H7 (cell line): ENCODE results near the gene CCT5. TPM values are rescaled to one million over a fixed set of nuclear protein-coding genes. Genes with fewer than 3 reads are reported as not detected.
"Not testable (repeated sequence)": the region's sequence is repeated elsewhere in the genome, so short reads cannot be mapped to it uniquely, and the experiment has no call there.

ENCODE experiments used
- DNase-seq: peaks from one replicate; pipeline ENCODE4 v3.0.0; 2012
- H3K27me3 ChIP-seq: 2 replicates; pipeline ENCODE4 v1.6.0; 2011; ENCODE audit warnings: mild to moderate bottlenecking, low read length; ENCODE audit not compliant: control insufficient read depth, insufficient read depth
- H3K36me3 ChIP-seq: replicated peaks from 2 replicates; pipeline ENCODE4 v1.5.1; 2011; ENCODE audit warnings: low read length; ENCODE audit not compliant: control insufficient read depth, insufficient read depth
- H3K4me3 ChIP-seq: 2 replicates; pipeline ENCODE4 v1.5.1; 2011; ENCODE audit warnings: low read depth, mild to moderate bottlenecking, control low read depth, low read length, moderate library complexity; ENCODE audit not compliant: insufficient read depth
- total RNA-seq: library from RNA; depleted of rRNA; stranded (reverse); fragments of >200 nt; shearing (Covaris generic); gene quantifications from 2 replicates; pipeline ENCODE4 v1.2.3, GENCODE V29; 2014

The CCT5 gene
- total RNA-seq, 1 experiment from 2014 or later: 994 TPM

DNA sequence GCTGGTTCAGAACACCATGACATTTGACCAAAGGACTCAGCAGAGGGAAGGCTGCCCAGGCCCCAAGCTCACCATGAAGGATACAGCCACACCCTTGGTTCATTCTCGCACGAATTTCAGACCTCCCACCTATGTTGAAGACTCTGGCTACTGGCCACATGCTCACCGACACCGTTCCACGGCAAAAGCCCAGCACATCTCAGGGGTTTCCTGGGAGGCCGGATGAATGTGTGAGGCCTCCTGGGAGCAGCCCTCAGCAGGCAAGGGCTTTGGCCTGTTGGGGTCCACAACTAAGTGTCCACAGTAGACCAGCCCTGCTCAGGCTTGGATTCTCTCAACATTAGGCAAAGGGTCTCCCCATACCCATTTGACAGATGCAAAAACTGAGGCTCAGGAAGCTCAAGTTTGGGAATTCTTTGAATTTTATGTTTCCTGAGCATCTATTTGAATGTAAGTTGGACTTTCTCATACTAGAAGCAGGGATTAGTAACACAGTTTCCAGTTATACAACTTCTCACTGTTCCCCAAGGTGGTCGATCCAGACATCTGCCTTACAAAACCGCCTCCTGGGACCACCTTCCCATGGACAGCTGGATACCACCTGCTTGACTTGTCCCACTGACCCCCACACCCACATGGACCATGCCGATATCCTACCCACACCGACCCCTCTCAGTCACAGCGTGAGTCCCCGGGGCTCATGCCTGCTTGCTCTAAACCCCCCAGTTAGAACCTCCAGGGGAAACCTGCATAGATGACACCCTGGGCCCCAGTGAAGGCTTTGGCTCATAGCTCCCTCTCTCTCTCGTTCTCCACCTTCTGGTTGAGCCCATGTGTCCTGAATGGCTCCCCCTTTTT lies 27.9 kb downstream of the CCT5 start:
- DNase-seq: no peak
- Histone ChIP-seq H3K27me3 (no peaks in the 10 kb centered on the region), H3K36me3 (no peaks in the 10 kb centered on the region), H3K4me3 (no peak overlapping the region)

DNA sequence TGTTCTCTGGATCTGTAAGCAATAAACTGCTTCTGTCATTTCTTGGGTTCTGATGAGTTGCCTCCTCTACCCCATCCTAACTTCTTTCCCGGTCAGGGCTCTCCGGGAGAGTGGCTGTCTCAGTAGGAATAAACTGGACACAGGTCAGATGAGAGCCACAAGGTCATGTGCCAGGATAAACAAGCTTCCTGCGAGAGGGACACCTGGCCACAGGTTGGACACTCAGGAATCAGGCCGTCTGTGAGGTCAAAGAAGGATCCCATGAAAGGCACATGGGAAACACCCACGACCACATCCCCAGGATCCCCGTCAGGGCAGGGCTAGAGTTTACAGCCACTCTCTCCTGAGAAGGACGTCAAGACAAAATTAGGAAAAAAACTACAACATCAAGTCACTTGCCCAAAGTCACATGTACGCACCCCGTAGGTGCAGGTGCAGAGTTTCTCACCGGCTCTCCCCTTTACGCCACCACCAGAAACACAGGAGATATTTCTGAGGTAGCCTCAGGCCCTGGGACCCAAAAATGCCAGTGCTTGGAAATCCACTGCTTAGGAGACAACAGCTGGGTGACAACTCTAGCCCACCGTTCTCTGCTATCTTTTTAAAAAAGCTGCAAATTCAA lies 28.7 kb downstream of the CCT5 start:
- no peak overlapping the region for H3K4me3 ChIP-seq
- no peak for DNase-seq
- no peaks in the 10 kb centered on the region for H3K36me3 ChIP-seq
- H3K27me3 ChIP-seq: no peaks in the 10 kb centered on the region

DNA sequence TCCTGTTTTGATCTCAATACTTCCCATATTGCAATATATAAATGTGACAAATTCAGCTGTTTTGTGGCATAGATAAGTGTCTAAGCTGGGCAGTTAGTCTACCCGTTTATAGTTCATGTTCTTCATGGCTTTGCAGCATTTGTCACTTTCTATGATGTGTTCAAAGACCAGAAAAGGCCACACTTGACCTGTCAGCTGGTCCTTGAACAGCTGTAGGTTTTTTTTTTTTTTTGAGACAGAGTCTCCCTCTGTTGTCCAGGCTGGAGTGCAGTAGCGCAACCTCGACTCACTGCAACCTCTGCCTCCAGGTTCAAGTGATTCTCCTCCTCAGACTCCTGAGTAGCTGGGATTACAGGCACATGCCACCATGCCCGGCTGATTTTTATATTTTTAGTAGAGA lies 29.2 kb downstream of the CCT5 start:
- H3K4me3 ChIP-seq: no peak overlapping the region
- no peaks in the 10 kb centered on the region for H3K36me3 ChIP-seq
- H3K27me3 ChIP-seq: no peaks in the 10 kb centered on the region
- no peak for DNase-seq

DNA sequence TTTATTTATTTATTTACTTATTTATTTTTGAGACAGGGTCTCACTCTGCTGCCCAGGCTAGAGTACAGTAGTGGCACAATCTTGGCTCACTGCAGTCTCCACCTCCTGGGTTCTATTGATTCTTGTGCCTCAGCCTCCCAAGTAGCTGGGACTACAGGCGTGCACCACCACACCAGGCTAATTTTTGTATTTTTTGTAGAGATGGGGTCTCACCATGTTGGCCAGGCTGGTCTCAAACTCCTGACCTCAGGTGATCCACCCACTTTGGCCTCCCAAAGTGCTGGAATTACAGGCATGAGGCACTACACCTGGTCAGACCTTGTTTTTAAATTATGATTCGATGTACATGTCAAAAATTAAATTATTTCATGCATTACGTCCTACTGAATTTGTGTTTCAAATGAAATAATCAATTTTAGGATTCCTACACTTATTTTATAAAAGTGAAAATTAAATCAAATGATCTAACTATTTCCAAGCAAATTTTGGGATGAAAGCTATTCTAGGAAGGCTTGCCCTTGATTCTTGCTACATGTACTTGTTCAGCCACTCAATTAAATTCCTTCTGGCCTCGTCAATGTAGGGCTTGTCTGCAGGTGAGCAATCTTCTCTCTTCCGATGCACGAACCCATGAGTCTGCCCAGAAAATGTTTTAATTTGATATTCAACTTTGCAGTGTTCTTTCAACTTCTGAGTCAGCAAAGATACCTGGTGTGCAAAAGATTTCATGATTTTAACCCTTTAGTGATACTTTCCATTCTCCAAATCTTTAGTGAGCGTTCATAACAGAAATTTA lies 30.0 kb downstream of the CCT5 start:
- DNase-seq: no peak
- Histone ChIP-seq H3K27me3 (no peaks in the 10 kb centered on the region), H3K36me3 (no peaks in the 10 kb centered on the region), H3K4me3 (no peak overlapping the region)

DNA sequence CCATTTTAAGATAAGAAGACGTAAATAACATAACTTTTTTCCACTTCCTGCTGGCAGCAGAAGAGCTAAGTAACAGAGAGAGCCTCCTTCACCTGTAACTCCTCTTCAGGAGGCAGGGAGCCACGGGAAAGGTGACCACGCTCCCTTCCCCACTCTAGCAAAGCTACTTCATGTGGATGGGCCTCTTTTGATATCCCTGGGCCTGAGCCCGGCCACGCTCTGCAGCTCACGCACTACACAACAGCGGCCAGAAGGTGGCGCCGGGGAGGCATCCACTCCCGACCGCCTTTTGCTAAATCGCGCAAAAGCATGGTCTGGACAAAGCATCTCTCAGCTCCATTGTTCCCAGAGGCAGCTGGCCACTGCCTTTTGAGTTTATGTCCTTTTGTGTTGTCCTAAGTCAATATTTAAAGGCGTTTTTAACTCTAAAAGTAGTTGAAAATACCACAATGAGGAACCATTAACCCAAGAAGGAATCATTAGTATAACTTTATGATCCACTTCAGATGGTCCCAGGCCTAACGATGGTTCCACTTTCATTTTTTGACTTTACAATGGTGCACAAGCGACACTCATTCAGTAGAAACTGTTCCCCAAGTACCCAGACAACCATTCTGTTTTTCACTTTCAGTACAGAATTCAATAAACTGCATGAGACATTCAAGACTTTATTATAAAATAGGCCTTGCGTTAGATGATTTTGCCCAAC lies 34.0 kb downstream of the CCT5 start:
- peak; percentile 90 for DNase-seq
- Histone ChIP-seq H3K36me3 (no peaks in the 10 kb centered on the region), H3K27me3 (no peaks in the 10 kb centered on the region), H3K4me3 (no peak overlapping the region)

DNA sequence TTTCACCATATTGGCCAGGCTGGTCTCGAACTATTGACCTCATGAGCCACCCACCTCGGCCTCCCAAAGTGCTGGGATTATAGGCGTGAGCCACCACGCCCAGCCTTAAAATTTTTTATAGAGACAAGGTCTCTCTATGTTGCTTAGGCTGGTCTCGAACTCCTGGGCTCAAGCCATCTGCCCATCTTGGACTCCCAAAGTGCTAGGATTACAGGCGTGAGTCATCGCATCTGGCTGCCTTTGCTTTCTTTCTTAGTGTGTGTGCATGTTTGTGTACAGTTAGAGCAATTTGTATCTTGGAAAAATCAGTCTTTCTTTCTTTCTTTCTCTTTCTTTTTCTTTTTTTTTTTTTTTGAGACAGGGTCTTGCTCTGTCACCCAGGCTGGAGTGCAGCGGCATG lies 35.3 kb downstream of the CCT5 start:
- DNase-seq, H3K4me3 ChIP-seq: not testable (repeated sequence)

DNA sequence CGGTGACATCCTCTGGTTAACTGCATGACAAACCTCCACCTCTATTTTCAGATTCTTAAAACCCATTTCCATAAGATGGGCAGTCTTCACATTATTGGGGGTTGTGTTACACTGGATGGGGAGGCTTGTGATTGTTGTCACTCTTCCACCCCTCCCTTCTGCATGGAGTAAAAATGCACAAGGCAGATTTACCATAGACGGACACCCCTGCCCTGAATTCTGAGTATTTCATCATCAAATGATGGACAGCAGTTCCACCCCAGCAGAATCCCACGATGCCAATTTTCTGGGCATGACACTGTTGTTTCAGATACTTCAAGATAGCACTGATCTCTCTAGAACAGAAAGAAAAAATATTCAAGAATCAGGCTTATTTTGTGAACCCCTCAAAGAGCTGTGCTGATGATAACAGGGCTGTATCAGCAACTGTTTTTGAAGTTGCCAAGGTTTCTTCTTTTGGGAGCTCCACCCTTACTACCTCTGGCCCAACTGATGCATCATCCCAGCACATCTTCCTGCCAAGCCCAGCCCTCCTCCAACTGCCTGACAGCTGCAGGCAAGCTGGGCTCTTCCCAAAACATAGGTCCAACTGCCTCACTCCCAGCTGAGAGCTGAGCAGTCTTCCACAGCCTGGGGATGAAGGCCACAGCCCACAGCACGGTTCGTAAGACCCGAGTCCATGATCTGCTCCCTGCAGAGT lies 36.2 kb downstream of the CCT5 start:
- H3K27me3 ChIP-seq: no peaks in the 10 kb centered on the region
- no peaks in the 10 kb centered on the region for H3K36me3 ChIP-seq
- no peak for DNase-seq
- no peak overlapping the region for H3K4me3 ChIP-seq

More for the DNA sequence above, 35.3 kb downstream of the CCT5 start:
- not testable (repeated sequence) for H3K36me3 ChIP-seq, H3K27me3 ChIP-seq

DNA sequence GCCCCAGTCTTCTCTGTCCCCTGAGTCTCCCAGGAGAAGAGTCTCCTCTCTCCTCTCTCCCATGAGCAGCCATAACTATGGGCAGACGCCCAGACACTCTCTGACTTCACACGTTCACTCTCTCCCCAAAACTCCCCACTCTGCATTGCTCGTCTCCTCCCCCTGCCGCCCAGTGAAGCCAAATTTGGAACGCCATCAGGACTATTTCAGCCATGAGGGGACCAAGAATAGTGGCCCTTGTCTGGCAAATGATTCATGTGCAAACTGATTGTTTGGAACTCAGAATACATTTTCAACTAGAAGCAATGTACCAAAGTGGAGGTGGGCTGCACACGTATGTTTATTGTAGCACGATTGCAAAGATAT lies 36.8 kb downstream of the CCT5 start:
- Histone ChIP-seq H3K36me3 (no peaks in the 10 kb centered on the region), H3K27me3 (no peaks in the 10 kb centered on the region), H3K4me3 (no peak overlapping the region)
- DNase-seq: no peak

DNA sequence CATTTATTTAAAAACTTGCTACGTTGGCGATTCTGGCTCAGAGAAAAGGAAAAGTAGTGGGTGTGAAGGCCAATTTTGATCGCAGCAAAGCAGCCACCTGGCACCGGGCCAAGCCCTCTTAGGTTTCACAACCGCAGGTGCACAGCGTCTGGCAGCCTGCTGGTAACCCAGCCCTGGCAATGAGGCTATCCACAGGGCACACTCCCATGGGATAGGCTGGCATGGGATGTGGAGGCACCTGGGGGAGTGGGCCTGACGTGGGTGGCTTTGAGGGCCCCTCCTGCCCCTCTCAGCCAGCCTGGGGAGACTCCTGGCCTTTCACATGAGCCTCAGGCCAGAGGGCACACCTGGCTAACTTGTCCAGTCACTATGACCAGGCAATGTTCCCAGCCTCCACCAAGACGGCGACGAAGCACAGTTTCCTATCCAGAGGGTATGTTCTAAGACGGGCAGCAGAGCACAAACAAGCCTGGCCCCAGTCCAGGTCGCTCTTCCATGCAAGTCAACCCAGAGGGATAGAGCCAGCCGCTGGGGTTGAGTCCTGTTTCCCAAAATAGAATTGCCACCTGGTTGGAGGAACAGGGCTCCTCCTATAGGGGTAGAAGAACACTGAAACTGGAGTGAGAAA lies 38.6 kb downstream of the CCT5 start:
- DNase-seq: peak; percentile 21
- Histone ChIP-seq H3K27me3 (no peaks in the 10 kb centered on the region), H3K4me3 (no peak overlapping the region), H3K36me3 (no peaks in the 10 kb centered on the region)

DNA sequence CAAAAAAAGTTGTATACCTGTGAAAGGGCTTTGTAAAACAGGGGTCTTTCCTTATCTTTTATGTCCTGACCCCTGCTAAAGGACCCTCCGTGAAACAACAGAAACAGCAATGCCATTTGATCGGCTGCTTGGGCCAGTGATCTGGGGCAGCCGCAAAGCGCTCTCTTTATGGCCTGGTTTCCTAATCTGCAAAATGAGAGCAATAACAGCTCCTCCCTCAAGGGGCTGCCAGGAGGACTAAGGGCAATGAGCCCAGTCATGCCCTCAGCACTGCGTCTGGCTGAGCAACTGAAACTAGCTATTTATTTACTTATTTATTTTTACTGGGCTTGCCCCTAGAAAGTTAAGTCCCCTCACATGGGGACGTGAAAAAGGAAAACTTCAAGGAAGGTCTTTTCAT lies 39.3 kb downstream of the CCT5 start:
- no peak overlapping the region for H3K4me3 ChIP-seq
- H3K36me3 ChIP-seq: no peaks in the 10 kb centered on the region
- peak; percentile 55 for DNase-seq
- H3K27me3 ChIP-seq: no peaks in the 10 kb centered on the region

DNA sequence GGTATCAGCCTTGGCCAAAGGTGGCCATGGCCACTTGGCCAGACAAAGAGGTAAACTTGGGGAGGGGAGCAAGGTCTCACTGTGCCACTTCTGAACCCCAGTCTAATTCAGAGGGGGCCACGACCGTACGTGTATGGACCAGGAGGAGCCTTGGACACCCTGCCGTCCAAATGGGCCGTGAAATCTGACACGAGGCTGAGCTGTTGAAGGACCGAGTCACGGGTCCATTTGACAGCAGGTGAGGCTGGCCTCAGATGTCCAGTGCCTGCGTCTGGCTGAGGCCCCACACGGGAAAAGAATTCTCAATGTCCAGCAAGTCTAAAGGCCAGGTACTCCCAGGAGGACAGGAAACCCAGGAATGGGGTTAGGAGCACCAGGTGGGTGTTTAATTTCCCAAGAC lies 39.9 kb downstream of the CCT5 start:
- Histone ChIP-seq H3K27me3 (no peaks in the 10 kb centered on the region), H3K36me3 (no peaks in the 10 kb centered on the region), H3K4me3 (no peak overlapping the region)
- no peak for DNase-seq

DNA sequence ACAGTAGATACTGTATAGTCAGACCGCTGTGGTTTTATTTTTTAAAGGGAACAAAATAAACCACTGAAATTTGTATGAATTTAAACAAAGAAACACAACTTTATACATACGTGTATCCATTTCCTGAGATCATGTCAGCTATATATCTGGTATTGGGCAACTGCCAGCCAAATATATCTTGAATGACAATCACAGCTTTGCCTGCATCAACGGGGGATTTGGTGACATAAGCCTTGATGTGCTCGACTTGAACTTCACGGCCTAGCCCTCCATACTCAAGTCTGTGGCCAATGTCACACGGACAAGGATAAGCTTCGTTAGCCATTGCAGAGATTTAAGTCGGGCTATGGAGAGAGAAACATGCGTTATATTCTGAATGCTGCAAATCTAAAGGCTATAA lies 40.4 kb downstream of the CCT5 start:
- DNase-seq: no peak
- Histone ChIP-seq H3K4me3 (no peak overlapping the region), H3K36me3 (no peaks in the 10 kb centered on the region), H3K27me3 (no peaks in the 10 kb centered on the region)

DNA sequence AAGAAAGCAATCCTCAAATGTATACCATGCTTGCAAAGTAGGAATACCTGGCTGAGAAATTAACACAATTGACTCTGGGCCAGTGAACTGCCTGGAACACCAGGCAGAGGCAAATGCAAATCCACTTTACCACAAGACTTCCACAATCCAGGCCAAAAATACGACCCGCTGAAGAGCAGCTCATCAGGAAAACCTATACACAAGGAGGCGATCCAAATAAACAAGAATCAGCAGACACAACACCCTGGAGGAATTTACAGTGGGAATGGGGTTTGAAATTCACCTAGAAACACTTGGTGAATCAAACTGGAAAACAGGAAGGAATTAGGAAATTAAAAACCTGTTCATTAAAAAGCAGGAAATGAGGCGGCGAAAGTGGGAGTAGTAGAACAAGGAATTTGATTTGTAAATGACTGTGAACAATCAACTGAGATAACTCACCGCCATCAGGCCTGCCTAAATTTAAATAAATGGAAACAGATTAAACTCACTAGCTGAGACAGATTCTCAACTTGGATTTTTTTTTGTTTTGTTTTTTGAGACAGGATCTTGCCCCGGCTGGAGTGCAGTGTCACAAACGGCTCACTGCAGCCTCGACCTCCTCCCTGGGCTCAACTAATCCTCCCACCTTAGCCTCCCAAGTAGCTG lies 41.7 kb downstream of the CCT5 start:
- Histone ChIP-seq H3K36me3 (no peaks in the 10 kb centered on the region), H3K4me3 (no peak overlapping the region), H3K27me3 (no peaks in the 10 kb centered on the region)
- no peak for DNase-seq
